GM19238 (cell line): ENCODE measurements around the gene PI4K2A.

Experiments used
- DNase-seq: peaks from one replicate; pipeline ENCODE4 v3.0.0; 2011; ENCODE audit warnings: low spot score; ENCODE audit not compliant: insufficient read length

The PI4K2A gene

GRCh38 chr10:97640174-97640867, at the start of gene PI4K2A:
TSS of gene PI4K2A (plus strand) at chr10:97640671. CDS start at chr10:97640743, 72 bp downstream.
- DNase-seq = peak; percentile 97

DNA sequence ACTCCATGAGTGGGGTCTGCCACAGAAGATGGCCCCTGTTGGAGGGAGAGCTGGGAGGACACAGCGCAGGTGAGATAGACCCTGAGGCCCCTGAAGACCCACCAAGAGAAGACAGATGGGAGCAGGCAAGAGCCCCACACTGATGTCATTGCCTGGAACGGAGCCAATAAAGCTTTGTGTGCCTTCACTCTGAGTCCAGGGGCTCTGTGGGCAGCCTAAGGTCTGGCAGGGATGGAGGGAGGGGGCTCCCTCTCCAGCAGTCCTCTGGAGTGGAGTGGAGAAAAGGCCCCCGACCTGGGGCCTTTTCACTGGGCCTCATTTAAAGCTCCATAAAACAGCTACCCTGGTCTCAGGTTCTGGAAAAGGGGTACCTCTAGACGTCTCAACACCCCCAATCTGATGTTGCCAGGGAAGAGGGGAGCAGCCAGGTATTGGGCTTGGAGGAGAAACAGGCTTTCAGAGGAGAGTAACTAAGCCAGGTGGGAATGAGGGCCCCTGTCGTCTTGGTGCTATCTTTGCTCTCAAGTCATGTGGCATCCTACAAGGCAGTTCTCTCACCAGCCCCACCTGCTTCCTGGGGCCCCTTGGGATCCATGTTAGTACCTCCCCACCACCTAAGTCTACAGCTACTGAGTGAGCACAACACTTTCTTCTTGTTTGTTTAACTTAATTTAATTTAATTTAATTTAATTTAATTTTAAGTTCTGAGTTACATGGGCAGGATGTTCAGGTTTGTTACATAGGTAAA, 49.5 kb upstream of the PI4K2A start:
- DNase-seq = no peak

- DNase-seq = no peak
Observed at GRCh38 chr10:97593421-97593820, 47.0 kb upstream of the PI4K2A start.

- DNase-seq = no peak
Observed at GRCh38 chr10:97596101-97597082, 44.1 kb upstream of the PI4K2A start.

DNA sequence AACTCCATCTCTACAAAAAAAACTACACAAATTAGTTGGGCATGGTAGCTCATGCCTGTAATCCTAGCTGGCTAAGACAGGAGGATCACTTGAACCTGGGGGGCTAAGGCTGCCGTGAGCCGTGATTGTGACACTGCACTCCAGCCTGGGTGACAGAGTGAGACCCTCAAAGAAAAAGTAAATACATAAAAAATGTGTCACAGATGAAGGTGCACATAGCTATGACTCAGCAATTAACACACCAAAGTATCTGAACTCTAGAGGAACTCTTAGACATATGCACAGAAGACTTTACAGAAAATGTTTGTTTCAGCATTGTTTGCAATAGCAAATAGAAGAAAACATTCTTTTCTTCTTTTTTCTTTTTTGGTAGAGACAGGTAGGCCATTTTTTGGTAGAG, 42.7 kb upstream of the PI4K2A start:
- DNase-seq = no peak

GRCh38 chr10:97598407-97599271, 41.8 kb upstream of the PI4K2A start:
- no peak for DNase-seq

DNA sequence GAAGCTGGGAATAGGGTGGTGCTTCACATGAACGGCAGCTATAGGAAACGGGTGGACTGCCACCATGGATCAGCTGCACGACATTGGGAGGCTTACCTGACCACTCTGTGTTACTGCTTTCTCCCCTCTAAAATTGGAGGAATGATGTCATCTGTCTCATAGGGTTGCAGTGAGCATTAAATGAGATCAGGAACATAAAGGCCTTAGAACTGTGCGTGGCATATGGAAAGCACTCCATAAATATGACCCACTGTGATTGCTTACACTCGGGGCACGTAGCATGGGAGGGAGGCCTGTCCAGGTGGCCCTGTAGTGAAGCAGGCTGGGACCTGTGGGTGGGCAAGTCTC, 41.2 kb upstream of the PI4K2A start:
- DNase-seq = no peak

DNA sequence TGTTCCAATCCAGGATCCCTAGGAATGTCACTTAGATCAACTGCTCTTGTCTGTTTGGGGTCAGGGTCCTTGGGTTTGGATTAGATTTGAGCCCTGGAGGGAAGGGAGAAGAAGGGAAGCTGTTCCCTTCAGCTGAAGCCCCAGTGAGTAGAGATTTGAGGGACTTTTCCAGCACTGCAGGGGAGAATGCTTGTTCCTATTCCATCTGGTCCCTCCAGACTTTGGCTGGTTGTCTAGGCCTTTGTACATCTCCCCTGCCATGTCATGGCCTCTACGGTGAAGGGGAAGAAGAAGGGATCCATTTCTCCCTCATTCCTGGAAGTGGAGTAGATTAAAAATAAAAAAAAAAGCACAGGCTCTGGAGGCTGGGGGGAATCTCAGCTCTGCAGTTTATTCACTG, 39.9 kb upstream of the PI4K2A start:
- no peak for DNase-seq

GRCh38 chr10:97601268-97602215, 38.9 kb upstream of the PI4K2A start:
- no peak for DNase-seq

- DNase-seq = no peak
Observed at GRCh38 chr10:97607095-97607636, 33.3 kb upstream of the PI4K2A start.

GRCh38 chr10:97608991-97609561, 31.4 kb upstream of the PI4K2A start:
- no peak for DNase-seq

DNA sequence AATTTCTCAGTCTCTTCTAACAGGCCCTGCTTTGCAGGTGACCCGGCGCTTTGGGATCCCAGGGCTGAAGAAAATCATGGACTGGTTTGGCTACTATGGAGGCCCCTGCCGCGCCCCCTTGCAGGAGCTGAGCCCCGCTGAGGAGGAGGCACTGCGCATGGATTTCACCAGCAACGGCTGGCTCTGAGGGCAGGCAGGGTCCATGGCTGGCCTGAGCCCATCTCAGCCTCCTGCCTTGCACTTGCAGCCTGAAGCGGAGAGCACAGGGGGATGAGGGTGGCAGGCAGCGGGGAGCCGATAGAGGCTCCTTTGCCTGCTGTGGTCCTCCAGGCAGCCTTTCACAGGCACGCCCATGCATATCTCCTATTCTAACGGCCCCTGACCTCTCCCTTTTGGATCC, 29.0 kb upstream of the PI4K2A start:
- DNase-seq = no peak

DNA sequence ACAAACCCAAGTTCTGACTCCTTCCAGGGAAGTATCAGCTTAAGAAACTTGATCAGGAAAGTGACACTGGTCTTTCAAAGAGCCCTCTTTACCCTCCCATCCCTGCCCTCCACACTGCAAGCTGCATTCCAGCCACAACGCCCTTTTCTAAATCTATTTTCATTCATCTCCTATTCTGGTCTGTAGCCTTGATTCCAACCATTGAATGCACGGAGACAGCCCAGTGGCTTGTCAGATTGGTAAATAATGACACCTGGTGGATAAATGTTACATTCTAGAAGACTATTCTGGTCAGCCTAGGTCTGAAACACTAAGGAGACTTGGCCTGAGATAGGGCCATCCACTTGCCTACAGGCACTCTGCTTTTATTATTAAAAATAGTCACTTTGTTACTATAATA, 28.1 kb upstream of the PI4K2A start:
- no peak for DNase-seq

DNA sequence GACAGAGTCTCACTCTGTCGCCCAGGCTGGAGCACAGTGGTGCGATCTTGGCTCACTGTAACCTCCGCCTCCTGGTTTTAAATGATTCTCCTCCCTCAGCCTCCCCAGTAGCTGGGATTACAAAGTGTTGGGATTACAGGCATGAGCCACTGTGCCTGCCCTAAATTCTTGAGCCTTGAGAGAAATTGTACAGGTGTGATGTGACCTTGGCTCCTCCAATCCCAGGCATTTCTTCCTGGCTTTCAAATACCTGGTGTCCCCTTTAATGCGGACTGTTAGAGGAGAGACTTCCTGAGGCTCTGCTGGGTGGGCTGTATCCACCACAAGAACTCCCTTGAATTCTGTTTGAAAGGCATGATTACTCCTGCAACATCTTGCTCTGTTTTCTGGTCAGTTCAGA, 22.2 kb upstream of the PI4K2A start:
- DNase-seq = no peak

- no peak for DNase-seq
Observed at GRCh38 chr10:97618733-97619132, 21.7 kb upstream of the PI4K2A start.

DNA sequence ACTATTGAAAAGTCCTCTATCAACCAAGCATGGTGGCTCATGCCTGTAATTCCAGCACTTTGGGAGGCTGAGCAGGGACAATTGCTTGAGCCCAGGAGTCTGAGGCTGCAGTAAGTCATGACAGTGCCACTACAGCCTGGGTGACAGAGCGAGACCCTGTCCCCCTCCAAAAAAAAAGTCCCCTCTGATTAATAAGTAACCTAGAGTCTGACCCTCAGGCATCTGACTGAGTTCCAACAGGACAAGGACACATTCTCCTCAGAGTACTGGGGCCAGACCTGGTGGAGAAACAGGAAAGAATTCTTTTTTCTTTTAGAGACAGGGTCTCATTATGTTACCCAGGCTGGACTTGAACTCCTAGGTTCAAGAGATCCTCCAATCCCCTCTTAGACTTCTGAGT, 17.2 kb upstream of the PI4K2A start:
- DNase-seq = no peak

- no peak for DNase-seq
Observed at GRCh38 chr10:97627731-97628130, 12.7 kb upstream of the PI4K2A start.

DNA sequence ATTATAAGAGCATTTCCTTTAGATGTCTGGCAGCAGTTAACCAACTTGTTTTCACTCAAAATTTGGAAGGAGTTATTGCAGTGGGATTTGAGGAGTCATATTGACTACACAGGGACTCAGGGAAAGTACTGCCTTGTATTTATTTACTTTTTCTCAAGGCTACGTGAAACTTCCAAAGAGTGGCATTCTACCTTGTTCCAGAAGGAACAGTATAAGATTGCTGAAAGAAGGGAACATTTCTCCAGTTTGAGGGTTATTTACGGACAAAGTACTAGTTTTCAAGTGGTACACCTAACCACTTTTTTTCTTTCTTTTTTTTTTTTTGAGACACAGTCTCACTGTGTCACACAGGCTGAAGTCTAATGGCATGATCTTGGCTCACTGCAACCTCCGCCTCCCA, 12.2 kb upstream of the PI4K2A start:
- no peak for DNase-seq

DNA sequence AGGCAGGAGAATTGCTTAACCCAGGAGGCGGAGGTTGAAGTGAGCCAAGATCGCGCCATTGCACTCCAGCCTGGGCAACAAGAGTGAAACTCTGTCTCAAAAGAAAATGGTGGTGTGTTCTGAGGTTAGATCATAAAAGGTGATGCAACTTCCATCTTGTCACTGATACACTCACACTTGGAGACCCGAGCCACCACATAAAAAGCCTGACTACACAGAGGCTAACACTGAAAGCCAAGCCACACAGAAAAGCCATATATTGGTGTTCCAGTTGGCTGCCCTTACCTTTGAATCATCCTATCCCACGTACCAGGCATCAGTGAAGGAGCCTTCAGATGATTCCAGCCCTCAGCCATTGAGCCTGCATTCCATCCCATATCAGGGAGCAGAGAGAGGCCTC, 11.2 kb upstream of the PI4K2A start:
- no peak for DNase-seq
